HepG2 (cell line): ENCODE measurements around the gene NENF. TPM values are rescaled to one million over a fixed set of nuclear protein-coding genes. Genes with fewer than 3 reads are reported as not detected.

ENCODE experiments used
- ATAC-seq: fragments of 200-7000 bp; cut with Tn5 transposase; 3 replicates; pipeline ENCODE4 v1.9.1; 2020; ENCODE audit warnings: mild to moderate bottlenecking, moderate library complexity
- BruUV-seq: library from RNA; stranded (reverse); fragments of 400-500 nt; replicated peaks from 2 replicates; lab custom pipeline; 2021; lab: Mats Ljungman, UMichigan
- CTCF ChIA-PET: fragments of 300-600 bp; formaldehyde crosslinking; extraction: SDS; loops from one replicate; lab custom pipeline; 2021; ENCODE audit warnings: low total read pairs, inconsistent platforms, low intra/inter-chr PET ratio; lab: Yijun Ruan, JAX
- POLR2A ChIA-PET: fragments of 350-600 bp; sonication (Branson Sonifier 250); formaldehyde crosslinking; loops from one replicate; lab custom pipeline; 2020; ENCODE audit warnings: antibody characterized with exemption, inconsistent platforms; lab: Yijun Ruan, JAX
- DNase-seq: peaks from one replicate; pipeline ENCODE4 v3.0.0-alpha.2; 2015; ENCODE audit warnings: low spot score
- FAIRE-seq: peaks from 3 replicates; lab custom pipeline; 2011; peaks lifted over from hg19 to GRCh38; lab: Jason Lieb, UNC
- H2AFZ ChIP-seq: one replicate; pipeline ENCODE4 v1.6.1; 2011; ENCODE audit warnings: low read length, inconsistent platforms
- H3K27ac ChIP-seq: fragments of 300-600 bp; 3 replicates; pipeline ENCODE4 v1.8.0; 2011; ENCODE audit warnings: mixed run types, mild to moderate bottlenecking, mixed read lengths, low read length, inconsistent platforms; ENCODE audit not compliant: insufficient read depth; ENCODE audit errors: extremely low read length
- H3K27me3 ChIP-seq, 2 experiments: fragments of 200-600 bp in 1 of 2; 2 replicates in 1 of 2; 3 replicates in 1 of 2; pipeline versions ENCODE4 v1.6.0 to v1.8.0; 2011; ENCODE audit warnings: low read length in 2 of 2, mild to moderate bottlenecking in 2 of 2, moderate library complexity in 2 of 2, inconsistent platforms in 1 of 2; ENCODE audit not compliant: insufficient read depth in 2 of 2, control insufficient read depth in 1 of 2
- H3K36me3 ChIP-seq, 2 experiments: fragments of 200-600 bp in 1 of 2; replicated peaks in 1 of 2; 2 replicates in 1 of 2; 3 replicates in 1 of 2; pipeline versions ENCODE4 v1.5.1 to v1.8.0; 2011; ENCODE audit warnings: low read length in 2 of 2, inconsistent platforms in 1 of 2; ENCODE audit not compliant: insufficient read depth in 2 of 2, control insufficient read depth in 1 of 2
- H3K4me1 ChIP-seq: 2 replicates; pipeline ENCODE4 v1.5.1; 2012; ENCODE audit warnings: low read length, inconsistent platforms; ENCODE audit not compliant: insufficient read depth
- H3K4me2 ChIP-seq: 2 replicates; pipeline ENCODE4 v1.6.0; 2011; ENCODE audit warnings: low read depth, low read length, inconsistent platforms
- H3K4me3 ChIP-seq, 3 experiments: fragments of 200-600 bp in 1 of 3; sonication (generic), shearing (Covaris generic) in 1 of 3; replicated peaks in 1 of 3; 2 replicates each; pipeline ENCODE4 v1.5.1; 2011 to 2016; ENCODE audit warnings: low read length in 3 of 3, inconsistent platforms in 2 of 3, low read depth in 2 of 3, mild to moderate bottlenecking in 2 of 3, control low read depth in 1 of 3, mixed read lengths in 1 of 3; ENCODE audit not compliant: insufficient read depth in 1 of 3
- H3K79me2 ChIP-seq: one replicate; pipeline ENCODE4 v1.6.1; 2011; ENCODE audit warnings: low read length, inconsistent platforms; ENCODE audit not compliant: insufficient read depth
- H3K9ac ChIP-seq: 2 replicates; pipeline ENCODE4 v1.6.0; 2011; ENCODE audit warnings: mild to moderate bottlenecking, low read depth, low read length, inconsistent platforms; ENCODE audit not compliant: insufficient read depth
- H3K9me3 ChIP-seq: 2 replicates; pipeline ENCODE4 v1.5.1; 2012; ENCODE audit warnings: mild to moderate bottlenecking, low read length
- H4K20me1 ChIP-seq: 2 replicates; pipeline ENCODE4 v1.6.0; 2011; ENCODE audit warnings: inconsistent platforms, mild to moderate bottlenecking, low read length, moderate library complexity; ENCODE audit not compliant: insufficient read depth
- ATF7-NPFF ChIP-seq: sonication (generic); formaldehyde crosslinking; IDR thresholded peaks from 2 replicates; pipeline ENCODE4 v1.8.1; 2023; ENCODE audit warnings: mild to moderate bottlenecking, low read depth, missing genetic modification reagents, moderate library complexity
- ELF4 ChIP-seq: sonication (generic); formaldehyde crosslinking; IDR thresholded peaks from 2 replicates; pipeline ENCODE4 v1.5.0; 2020; ENCODE audit warnings: missing genetic modification reagents, mild to moderate bottlenecking, moderate library complexity, borderline replicate concordance
- ETV5 ChIP-seq: IDR thresholded peaks from 2 replicates; pipeline ENCODE4 v1.6.1; 2018; ENCODE audit warnings: missing biosample characterization, missing genetic modification reagents, inconsistent platforms, borderline replicate concordance
- HES4 ChIP-seq: sonication (generic); formaldehyde crosslinking; IDR thresholded peaks from 2 replicates; pipeline ENCODE4 v1.9.0; 2021; ENCODE audit warnings: mild to moderate bottlenecking, missing genetic modification reagents, borderline replicate concordance
- KAT7 ChIP-seq: IDR thresholded peaks from 2 replicates; pipeline ENCODE4 v1.6.1; 2018; ENCODE audit warnings: borderline replicate concordance, missing compliant biosample characterization
- NFE2L1 ChIP-seq: sonication (generic); formaldehyde crosslinking; IDR thresholded peaks from 2 replicates; pipeline ENCODE4 v1.4.0; 2020; ENCODE audit warnings: missing genetic modification reagents, mild to moderate bottlenecking, borderline replicate concordance
- SP4 ChIP-seq: sonication (generic); formaldehyde crosslinking; IDR thresholded peaks from 2 replicates; pipeline ENCODE4 v1.8.1; 2023; ENCODE audit warnings: mild to moderate bottlenecking, missing genetic modification reagents
- TCF7 ChIP-seq: sonication (generic); IDR thresholded peaks from 2 replicates; pipeline ENCODE4 v1.6.1; 2016; ENCODE audit warnings: antibody characterized with exemption, low read depth
- TIGD3 ChIP-seq: sonication (generic); formaldehyde crosslinking; IDR thresholded peaks from 2 replicates; pipeline ENCODE4 v1.5.1; 2020; ENCODE audit warnings: mild to moderate bottlenecking, missing genetic modification reagents, borderline replicate concordance
- TMF1 ChIP-seq: sonication (generic); formaldehyde crosslinking; IDR thresholded peaks from 2 replicates; pipeline ENCODE4 v1.8.1; 2022; ENCODE audit warnings: low read depth, missing genetic modification reagents
- ZBTB21 ChIP-seq: sonication (generic); formaldehyde crosslinking; IDR thresholded peaks from 2 replicates; pipeline ENCODE4 v1.4.0; 2020; ENCODE audit warnings: missing genetic modification reagents
- ZNF691 ChIP-seq: sonication (generic); formaldehyde crosslinking; IDR thresholded peaks from 2 replicates; pipeline ENCODE4 v1.4.0; 2020; ENCODE audit warnings: missing genetic modification reagents, low read depth, mild to moderate bottlenecking, borderline replicate concordance
- ZNF713 ChIP-seq: sonication (generic); formaldehyde crosslinking; IDR thresholded peaks from 2 replicates; pipeline ENCODE4 v1.4.0; 2020; ENCODE audit warnings: mild to moderate bottlenecking, missing genetic modification reagents
- ZNF788 ChIP-seq: sonication (generic); formaldehyde crosslinking; IDR thresholded peaks from 2 replicates; pipeline ENCODE4 v1.5.0; 2020; ENCODE audit warnings: mild to moderate bottlenecking, missing genetic modification reagents, borderline replicate concordance
- WGBS: methylation state at CpG from one replicate; pipeline ENCODE4 v1.1.6; 2017; ENCODE audit warnings: low lambda C conversion rate; 5-methylcytosine and 5-hydroxymethylcytosine counted together
- in situ Hi-C: cut with HindIII; loops from 2 replicates; pipeline ENCODE4 v1.10.0; 2017; ENCODE audit warnings: low pct_unique_long_range_greater_than_20kb; ENCODE audit not compliant: extremely low pct_ligation_motif_present
- intact Hi-C: fragments of 100-400 bp; cut with micrococcal nuclease; formaldehyde crosslinking; loops from one replicate; pipeline ENCODE4 v1.10.0; 2022; ENCODE audit not compliant: unreplicated experiment
- polyA plus RNA-seq, 8 experiments: library from polyadenylated mRNA; depleted of rRNA in 3 of 8; stranded (reverse) in 7 of 8; unstranded in 1 of 8; fragments of >200 nt; fragmentation: Illumina TruSeq in 4 of 8; extraction: Trizol in 4 of 8; gene quantifications; 2 replicates each; pipeline versions ENCODE4 v1.2.1 to v1.2.3, GENCODE V29; 2011 to 2016; ENCODE audit warnings: low read depth in 4 of 8, missing spikeins in 1 of 8, mixed read lengths in 1 of 8; ENCODE audit not compliant: insufficient read depth in 1 of 8
- total RNA-seq, 5 experiments: library from RNA; depleted of rRNA; stranded (reverse); fragments of >200 nt; fragmentation: Illumina TruSeq; extraction: Trizol; gene quantifications; 2 replicates each; pipeline ENCODE4 v1.2.3, GENCODE V29; 2016; ENCODE audit warnings: low read depth in 1 of 5

The NENF gene
- total and polyA plus RNA-seq, 2 of the 13 experiments (the other 11 are each of a cell fraction or from before 2014, with no cell fraction given): 31.7 to 40.4 TPM

GRCh38 chr1:212397171-212397570 is 35.5 kb upstream of the NENF start:
- ChIA-PET CTCF (no interaction called here), POLR2A (no interaction called here)
- no peak for DNase-seq
- BruUV-seq: no TSS peak
- TF ChIP-seq ZNF691 (CRISPR knock-in tag) (no peak), TIGD3 (no peak), HES4 (CRISPR knock-in tag) (no peak), ZNF788 (CRISPR knock-in tag) (no peak), ZBTB21 (no peak), KAT7 (CRISPR knock-in tag) (no peak), NFE2L1 (CRISPR knock-in tag) (no peak), TCF7 (no peak), ELF4 (CRISPR knock-in tag) (no peak), ATF7-NPFF (CRISPR knock-in tag) (no peak), ETV5 (CRISPR knock-in tag) (no peak), SP4 (CRISPR knock-in tag) (no peak), TMF1 (CRISPR knock-in tag) (no peak), ZNF713 (CRISPR knock-in tag) (no peak)
- Histone ChIP-seq H4K20me1 (no peaks in the 10 kb centered on the region), H3K9me3 (peaks cover 10% of the 10 kb centered on the region; the same call in 1 of the 2 replicates), H3K27me3 (no peaks in the 10 kb centered on the region), H3K4me1 (no peaks in the 10 kb centered on the region), H3K36me3 (peaks cover 0 to 4% of the 10 kb centered on the region in 2 experiments; a peak in 1 of 5 replicates), H3K79me2 (no peaks in the 10 kb centered on the region), H2AFZ (no peak overlapping the region), H3K27ac (no peak overlapping the region), H3K4me3 (no peak overlapping the region), H3K4me2 (no peak overlapping the region), H3K9ac (no peak overlapping the region)
- 94% methylated on average over 1 of the region's 1 CpG for WGBS
- FAIRE-seq: no peak
- ATAC-seq: no peak
- intact Hi-C loops (no loop called here), in situ Hi-C loops (no loop called here)
